HL-60 (cell line): ENCODE measurements around the gene EP400.

Experiments used
- GABPA ChIP-seq: IDR thresholded peaks from 2 replicates; pipeline ENCODE4 v1.6.1; 2012; ENCODE audit warnings: low read depth
- POLR2AphosphoS5 ChIP-seq: IDR thresholded peaks from 2 replicates; pipeline ENCODE4 v1.6.1; 2012; ENCODE audit warnings: low read depth
- REST ChIP-seq: IDR thresholded peaks from 2 replicates; pipeline ENCODE4 v1.6.1; 2012; ENCODE audit warnings: low read depth; ENCODE audit not compliant: insufficient replicate concordance
- SPI1 ChIP-seq: IDR thresholded peaks from 2 replicates; pipeline ENCODE4 v1.6.1; 2012; ENCODE audit warnings: low read depth, mild to moderate bottlenecking, borderline replicate concordance
- TF ChIP-seq, protein P1 (sequence below): IDR thresholded peaks from one replicate; pipeline ENCODE4 v1.5.1; 2011; ENCODE audit warnings: low read length, control low read depth, inconsistent platforms; ENCODE audit not compliant: insufficient read depth

DNA sequence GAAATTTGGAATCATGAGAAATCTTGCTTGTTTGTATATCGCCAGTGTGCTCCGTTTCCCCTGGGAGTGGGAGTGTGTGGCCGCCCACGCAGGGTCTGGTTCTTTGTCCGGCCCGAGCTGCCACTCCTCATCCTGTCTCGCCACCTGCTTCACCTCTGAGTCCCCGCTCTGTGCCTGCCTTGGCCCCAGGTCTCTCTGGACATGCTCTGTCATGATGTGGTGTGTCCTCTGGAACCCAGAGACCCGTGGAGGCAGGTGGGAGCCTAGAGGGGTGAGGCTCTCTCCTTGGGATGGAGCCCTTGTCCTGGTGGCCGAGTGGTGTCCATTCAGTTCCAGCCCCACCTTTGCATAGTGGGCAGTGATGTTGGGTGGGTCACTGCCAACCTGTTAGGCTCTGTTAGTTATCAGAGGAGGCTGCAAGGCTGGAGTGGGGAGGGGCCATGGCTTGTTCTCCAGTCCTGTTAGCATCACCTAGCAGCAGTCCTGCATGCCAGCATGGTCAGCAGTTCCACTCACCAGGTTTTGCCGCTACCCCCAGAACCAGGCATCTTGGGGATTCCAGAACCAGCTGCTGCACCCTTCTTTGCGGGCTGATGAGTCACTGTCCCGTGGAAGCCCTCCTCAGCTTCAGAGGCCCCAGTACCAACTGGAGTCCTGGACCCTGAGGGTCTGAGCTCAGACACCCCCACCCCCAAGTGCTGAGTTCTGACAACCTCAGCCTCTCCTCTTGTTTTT, 76.5 kb downstream of the EP400 start:
- TF ChIP-seq, protein P1, sequence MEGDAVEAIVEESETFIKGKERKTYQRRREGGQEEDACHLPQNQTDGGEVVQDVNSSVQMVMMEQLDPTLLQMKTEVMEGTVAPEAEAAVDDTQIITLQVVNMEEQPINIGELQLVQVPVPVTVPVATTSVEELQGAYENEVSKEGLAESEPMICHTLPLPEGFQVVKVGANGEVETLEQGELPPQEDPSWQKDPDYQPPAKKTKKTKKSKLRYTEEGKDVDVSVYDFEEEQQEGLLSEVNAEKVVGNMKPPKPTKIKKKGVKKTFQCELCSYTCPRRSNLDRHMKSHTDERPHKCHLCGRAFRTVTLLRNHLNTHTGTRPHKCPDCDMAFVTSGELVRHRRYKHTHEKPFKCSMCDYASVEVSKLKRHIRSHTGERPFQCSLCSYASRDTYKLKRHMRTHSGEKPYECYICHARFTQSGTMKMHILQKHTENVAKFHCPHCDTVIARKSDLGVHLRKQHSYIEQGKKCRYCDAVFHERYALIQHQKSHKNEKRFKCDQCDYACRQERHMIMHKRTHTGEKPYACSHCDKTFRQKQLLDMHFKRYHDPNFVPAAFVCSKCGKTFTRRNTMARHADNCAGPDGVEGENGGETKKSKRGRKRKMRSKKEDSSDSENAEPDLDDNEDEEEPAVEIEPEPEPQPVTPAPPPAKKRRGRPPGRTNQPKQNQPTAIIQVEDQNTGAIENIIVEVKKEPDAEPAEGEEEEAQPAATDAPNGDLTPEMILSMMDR = no peak
- TF ChIP-seq REST (no peak), POLR2AphosphoS5 (no peak), GABPA (no peak), SPI1 (no peak)
